Naive B cell (primary cell): ENCODE results near the gene CDH8. TPM values are rescaled to one million over a fixed set of nuclear protein-coding genes. Genes with fewer than 3 reads are reported as not detected.
"Not testable (repeated sequence)": the region's sequence is repeated elsewhere in the genome, so short reads cannot be mapped to it uniquely, and the experiment has no call there.

Experiments
- ATAC-seq, 2 donors: fragments of 150-1000 bp; cut with Tn5 transposase; 2 replicates each; pipeline ENCODE4 v1.10.0; 2021; ENCODE audit warnings: low read depth in 2 of 2, mild to moderate bottlenecking in 2 of 2, moderate library complexity in 2 of 2
- DNase-seq: peaks from one replicate; pipeline ENCODE4 v3.0.0; 2022
- H3K27ac Mint-ChIP-seq, 6 donors: one replicate each; pipeline ENCODE4 v1.8.0; 2020 to 2022; ENCODE audit warnings: mild to moderate bottlenecking in 6 of 6, mixed read lengths in 6 of 6, moderate library complexity in 5 of 6, inconsistent platforms in 2 of 6
- H3K27me3 Mint-ChIP-seq, 3 donors: one replicate each; pipeline ENCODE4 v1.8.0; 2021 to 2022; ENCODE audit warnings: mixed read lengths in 3 of 3, mild to moderate bottlenecking in 1 of 3
- H3K36me3 Mint-ChIP-seq, 2 donors: one replicate each; pipeline ENCODE4 v1.8.0; 2020 to 2022; ENCODE audit warnings: mixed read lengths in 2 of 2, inconsistent platforms in 1 of 2, mild to moderate bottlenecking in 1 of 2
- H3K4me1 Mint-ChIP-seq, 3 donors: one replicate each; pipeline ENCODE4 v1.8.0; 2020 to 2022; ENCODE audit warnings: mixed read lengths in 3 of 3, inconsistent platforms in 1 of 3, mild to moderate bottlenecking in 1 of 3, moderate library complexity in 1 of 3
- H3K4me3 Mint-ChIP-seq, 8 donors: one replicate each; pipeline ENCODE4 v1.8.0; 2020 to 2022; ENCODE audit warnings: mild to moderate bottlenecking in 8 of 8, mixed read lengths in 8 of 8, moderate library complexity in 8 of 8, inconsistent platforms in 2 of 8
- H3K9me3 Mint-ChIP-seq, 7 donors: one replicate each; pipeline ENCODE4 v1.8.0; 2020 to 2022; ENCODE audit warnings: mixed read lengths in 7 of 7, mild to moderate bottlenecking in 5 of 7, inconsistent platforms in 2 of 7, moderate library complexity in 1 of 7
- polyA plus RNA-seq, 6 donors: library from polyadenylated mRNA; unstranded; fragments of 300-500 nt; fragmentation: Illumina TruSeq; gene quantifications; one replicate each; pipeline ENCODE4 v1.2.3, GENCODE V29; 2021; ENCODE audit warnings: low read depth in 6 of 6

Gene CDH8
- polyA plus RNA-seq, 6 donors from 2014 or later: not detected

DNA sequence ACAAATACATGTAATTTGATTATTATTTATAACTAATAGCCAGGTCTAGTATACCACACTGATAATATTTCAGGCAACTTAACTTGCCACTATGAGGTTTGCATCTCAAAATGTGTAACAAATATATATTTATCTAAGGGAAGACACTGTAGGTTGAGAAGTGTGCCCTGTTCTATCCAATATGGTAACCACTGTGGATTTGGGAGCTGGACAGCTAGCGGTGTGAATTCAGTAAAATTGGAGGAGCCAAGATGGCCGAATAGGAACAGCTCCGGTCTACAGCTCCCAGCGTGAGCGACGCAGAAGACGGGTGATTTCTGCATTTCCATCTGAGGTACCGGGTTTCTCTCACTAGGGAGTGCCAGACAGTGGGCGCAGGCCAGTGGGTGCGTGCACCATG lies 235.0 kb downstream of the CDH8 start:
- H3K9me3 Mint-ChIP-seq, H3K36me3 Mint-ChIP-seq, H3K27ac Mint-ChIP-seq, ATAC-seq, H3K27me3 Mint-ChIP-seq, DNase-seq, H3K4me1 Mint-ChIP-seq: not testable (repeated sequence)
- peak overlapping the region in 1 of 8 donors; percentile 3 for H3K4me3 Mint-ChIP-seq

- no peak for DNase-seq
- no peak overlapping the region for H3K4me3 Mint-ChIP-seq
- H3K4me1 Mint-ChIP-seq: no peaks in the 10 kb centered on the region
- no peak for ATAC-seq
- H3K36me3 Mint-ChIP-seq: no peaks in the 10 kb centered on the region
- no peak overlapping the region for H3K27ac Mint-ChIP-seq
- H3K9me3 Mint-ChIP-seq: peaks cover 2 to 17% (median 5%) of the 10 kb centered on the region in 7 donors
- no peaks in the 10 kb centered on the region for H3K27me3 Mint-ChIP-seq
These were observed 237.5 kb downstream of the CDH8 start for GRCh38 chr16:61798741-61799140.

DNA sequence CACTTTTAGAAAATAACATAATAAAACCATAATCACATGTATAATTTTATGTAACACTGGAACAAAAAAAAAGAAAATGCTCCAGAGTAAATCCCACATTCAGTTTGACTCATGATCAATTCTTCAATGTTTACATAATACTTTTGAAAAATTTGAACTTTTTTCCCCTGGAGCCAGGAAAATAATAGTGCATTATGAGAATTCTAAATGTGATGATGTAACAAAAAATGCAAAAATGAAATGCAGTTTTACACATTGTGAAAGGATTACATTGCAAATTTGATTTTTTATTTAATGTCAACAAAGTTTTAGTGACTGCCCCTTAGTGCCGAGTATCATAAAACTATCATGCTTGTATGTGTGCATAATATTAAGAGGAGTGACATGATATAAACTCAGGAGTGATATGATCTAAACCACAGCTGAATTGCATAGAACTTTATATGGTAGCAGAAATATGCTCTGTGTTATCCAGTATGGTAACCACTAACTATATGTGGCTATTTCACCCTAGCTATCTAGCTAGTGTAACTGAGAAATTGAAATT lies 238.2 kb downstream of the CDH8 start:
- Mint-ChIP-seq H3K27me3 (no peaks in the 10 kb centered on the region), H3K27ac (no peak overlapping the region), H3K9me3 (peaks cover 2 to 13% (median 4%) of the 10 kb centered on the region in 7 donors), H3K36me3 (no peaks in the 10 kb centered on the region), H3K4me1 (no peaks in the 10 kb centered on the region), H3K4me3 (no peak overlapping the region)
- DNase-seq (no peak), ATAC-seq (no peak)

DNA sequence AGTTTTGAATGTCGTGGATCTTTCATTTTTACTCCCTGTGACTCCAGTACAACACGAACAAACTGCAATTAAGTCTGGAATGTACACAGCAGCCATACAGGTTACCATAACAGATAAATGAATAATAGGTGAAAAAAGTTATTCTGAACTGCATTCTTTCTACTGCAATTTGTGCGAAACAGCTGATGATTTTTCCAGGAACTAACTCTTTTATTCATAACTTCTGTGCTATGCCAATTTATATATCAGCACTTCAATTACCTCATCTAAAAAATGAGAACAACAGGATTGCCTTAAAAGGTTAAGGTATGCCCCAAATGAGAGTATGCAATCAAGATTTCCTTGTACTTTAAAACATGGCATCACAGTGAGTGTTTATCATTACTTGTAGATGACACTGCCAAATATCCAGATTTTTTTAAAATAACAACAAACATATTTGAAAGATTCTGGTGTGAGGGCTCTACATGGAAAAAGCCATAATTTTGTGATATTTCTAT lies 238.9 kb downstream of the CDH8 start:
- H3K27ac Mint-ChIP-seq: no peak overlapping the region
- peaks cover 2 to 15% (median 4%) of the 10 kb centered on the region in 7 donors for H3K9me3 Mint-ChIP-seq
- no peaks in the 10 kb centered on the region for H3K4me1 Mint-ChIP-seq
- no peak for DNase-seq
- H3K4me3 Mint-ChIP-seq: no peak overlapping the region
- H3K27me3 Mint-ChIP-seq: no peaks in the 10 kb centered on the region
- no peak for ATAC-seq
- no peaks in the 10 kb centered on the region for H3K36me3 Mint-ChIP-seq

GRCh38 chr16:61792194-61792909 lies 243.9 kb downstream of the CDH8 start:
- H3K4me1 Mint-ChIP-seq: no peaks in the 10 kb centered on the region

DNA sequence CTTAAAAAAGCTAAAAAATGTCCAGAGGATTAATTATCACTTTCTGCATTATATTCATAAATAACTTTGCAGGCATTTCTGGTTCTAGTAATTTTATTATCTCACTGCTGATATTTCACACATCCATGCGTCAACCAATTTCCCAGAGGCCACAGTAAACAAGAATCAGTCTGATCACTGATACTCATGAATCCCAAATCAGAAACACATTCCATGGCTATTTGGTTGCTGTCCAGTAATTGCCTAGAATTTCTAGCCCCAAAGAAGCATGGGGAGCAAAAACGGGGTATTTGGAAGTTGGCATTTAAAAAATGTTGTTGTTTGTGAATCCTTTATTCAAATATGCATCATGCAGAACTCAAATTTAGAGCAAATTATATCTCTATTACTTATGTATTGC lies 244.8 kb downstream of the CDH8 start:
- H3K27me3 Mint-ChIP-seq: no peaks in the 10 kb centered on the region
- no peaks in the 10 kb centered on the region for H3K4me1 Mint-ChIP-seq
- no peaks in the 10 kb centered on the region for H3K36me3 Mint-ChIP-seq
- no peak overlapping the region for H3K4me3 Mint-ChIP-seq
- DNase-seq (no peak), ATAC-seq (no peak)
- peaks cover 0 to 16% (median 3%) of the 10 kb centered on the region in 7 donors for H3K9me3 Mint-ChIP-seq
- H3K27ac Mint-ChIP-seq: no peak overlapping the region

More at GRCh38 chr16:61792194-61792909, 243.9 kb downstream of the CDH8 start:
- Mint-ChIP-seq H3K27me3 (no peaks in the 10 kb centered on the region), H3K36me3 (no peaks in the 10 kb centered on the region), H3K9me3 (peaks cover 0 to 16% (median 3%) of the 10 kb centered on the region in 7 donors), H3K4me3 (no peak overlapping the region), H3K27ac (no peak overlapping the region)
- ATAC-seq (no peak), DNase-seq (no peak)

DNA sequence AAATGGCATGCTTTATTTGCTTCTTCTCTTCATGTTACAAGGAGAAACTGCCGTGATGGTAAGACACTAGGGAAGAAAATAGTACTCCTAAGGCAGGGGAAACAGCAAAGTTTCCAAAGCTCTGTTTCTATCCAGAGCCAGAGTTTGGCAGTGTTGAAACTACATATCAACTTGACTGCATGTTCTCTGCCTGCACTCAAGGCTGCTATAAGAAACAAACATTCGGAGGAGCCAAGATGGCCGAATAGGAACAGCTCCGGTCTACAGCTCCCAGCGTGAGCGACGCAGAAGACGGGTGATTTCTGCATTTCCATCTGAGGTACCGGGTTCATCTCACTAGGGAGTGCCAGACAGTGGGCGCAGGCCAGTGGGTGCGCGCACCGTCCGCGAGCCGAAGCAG lies 254.4 kb downstream of the CDH8 start:
- DNase-seq, H3K36me3 Mint-ChIP-seq, H3K4me1 Mint-ChIP-seq, H3K27me3 Mint-ChIP-seq, H3K4me3 Mint-ChIP-seq, H3K9me3 Mint-ChIP-seq, ATAC-seq, H3K27ac Mint-ChIP-seq: not testable (repeated sequence)

- no peaks in the 10 kb centered on the region for H3K4me1 Mint-ChIP-seq
- no peak overlapping the region for H3K4me3 Mint-ChIP-seq
- no peak for DNase-seq
- no peak for ATAC-seq
- H3K9me3 Mint-ChIP-seq: peaks cover 0 to 5% (median 2%) of the 10 kb centered on the region in 7 donors
- no peaks in the 10 kb centered on the region for H3K36me3 Mint-ChIP-seq
- H3K27me3 Mint-ChIP-seq: no peaks in the 10 kb centered on the region
- no peak overlapping the region for H3K27ac Mint-ChIP-seq
These were observed 256.1 kb downstream of the CDH8 start for GRCh38 chr16:61780161-61780560.

DNA sequence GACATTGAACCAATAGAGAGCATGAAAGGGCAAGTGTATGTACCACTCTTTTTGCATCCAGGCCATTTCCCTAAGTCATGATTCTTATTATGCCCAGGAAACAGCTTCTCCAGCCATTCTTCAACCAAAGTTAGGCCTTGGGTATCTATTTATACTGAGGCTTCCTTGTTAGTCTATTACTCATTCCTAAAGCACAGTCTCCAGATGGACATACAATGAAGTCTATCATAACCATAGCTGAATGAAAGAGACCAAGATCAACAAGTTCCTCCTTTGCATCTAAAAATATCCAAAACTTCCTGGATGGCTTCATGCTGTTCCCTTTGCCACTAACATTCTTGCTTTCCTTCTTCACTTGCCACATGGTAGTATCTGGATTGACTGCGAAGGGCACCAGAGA lies 265.9 kb downstream of the CDH8 start:
- H3K4me3 Mint-ChIP-seq: no peak overlapping the region
- peaks cover 0 to 5% (median 4%) of the 10 kb centered on the region in 7 donors for H3K9me3 Mint-ChIP-seq
- no peak for ATAC-seq
- no peaks in the 10 kb centered on the region for H3K4me1 Mint-ChIP-seq
- H3K27me3 Mint-ChIP-seq: no peaks in the 10 kb centered on the region
- no peak overlapping the region for H3K27ac Mint-ChIP-seq
- DNase-seq: no peak
- H3K36me3 Mint-ChIP-seq: no peaks in the 10 kb centered on the region

GRCh38 chr16:61763991-61764390 lies 272.2 kb downstream of the CDH8 start:
- no peaks in the 10 kb centered on the region for H3K27me3 Mint-ChIP-seq
- no peaks in the 10 kb centered on the region for H3K36me3 Mint-ChIP-seq
- H3K4me1 Mint-ChIP-seq: no peaks in the 10 kb centered on the region
- no peak for DNase-seq
- peak overlapping the region in 1 of 6 donors; percentile 15 for H3K27ac Mint-ChIP-seq
- peaks cover 0 to 11% (median 5%) of the 10 kb centered on the region in 7 donors for H3K9me3 Mint-ChIP-seq
- ATAC-seq: no peak
- no peak overlapping the region for H3K4me3 Mint-ChIP-seq

GRCh38 chr16:61763013-61763412 lies 273.2 kb downstream of the CDH8 start:
- Mint-ChIP-seq H3K9me3 (peaks cover 1 to 11% (median 5%) of the 10 kb centered on the region in 7 donors), H3K27me3 (no peaks in the 10 kb centered on the region), H3K4me1 (no peaks in the 10 kb centered on the region), H3K4me3 (no peak overlapping the region), H3K27ac (no peak overlapping the region), H3K36me3 (no peaks in the 10 kb centered on the region)
- DNase-seq (no peak), ATAC-seq (no peak)

GRCh38 chr16:61730997-61731396 lies 305.2 kb downstream of the CDH8 start:
- peaks cover 1 to 27% (median 8%) of the 10 kb centered on the region in 7 donors for H3K9me3 Mint-ChIP-seq
- no peak overlapping the region for H3K27ac Mint-ChIP-seq
- no peaks in the 10 kb centered on the region for H3K4me1 Mint-ChIP-seq
- H3K27me3 Mint-ChIP-seq: no peaks in the 10 kb centered on the region
- no peak for DNase-seq
- ATAC-seq: no peak
- no peaks in the 10 kb centered on the region for H3K36me3 Mint-ChIP-seq
- no peak overlapping the region for H3K4me3 Mint-ChIP-seq

- H3K27me3 Mint-ChIP-seq: no peaks in the 10 kb centered on the region
- peaks cover 0 to 11% (median 2%) of the 10 kb centered on the region in 7 donors for H3K9me3 Mint-ChIP-seq
- no peak overlapping the region for H3K4me3 Mint-ChIP-seq
- DNase-seq: no peak
- H3K4me1 Mint-ChIP-seq: no peaks in the 10 kb centered on the region
- H3K27ac Mint-ChIP-seq: no peak overlapping the region
- no peaks in the 10 kb centered on the region for H3K36me3 Mint-ChIP-seq
- ATAC-seq: no peak
These were observed 309.5 kb downstream of the CDH8 start for GRCh38 chr16:61726701-61727100.

DNA sequence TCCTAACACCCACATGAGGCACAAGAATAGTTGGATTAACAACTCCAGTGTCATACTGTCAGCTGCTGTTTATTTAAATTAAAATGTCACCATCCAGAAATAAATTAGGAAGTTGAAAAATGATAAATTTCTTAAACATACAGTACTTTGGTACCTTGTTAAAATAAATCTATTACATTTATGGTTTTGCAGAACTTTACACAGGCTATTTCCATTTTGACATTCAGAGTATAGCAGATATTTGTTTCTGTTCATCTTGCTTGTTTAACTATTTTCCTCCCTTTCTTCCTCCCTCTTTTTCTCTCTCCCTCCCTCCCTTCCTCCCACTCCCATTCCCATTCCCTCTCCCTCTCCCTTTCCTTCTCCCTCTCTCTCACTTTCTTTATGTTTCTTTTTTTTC lies 310.1 kb downstream of the CDH8 start:
- H3K27ac Mint-ChIP-seq: no peak overlapping the region
- no peak for DNase-seq
- H3K4me1 Mint-ChIP-seq: no peaks in the 10 kb centered on the region
- H3K36me3 Mint-ChIP-seq: no peaks in the 10 kb centered on the region
- no peak overlapping the region for H3K4me3 Mint-ChIP-seq
- H3K27me3 Mint-ChIP-seq: no peaks in the 10 kb centered on the region
- peaks cover 0 to 9% (median 2%) of the 10 kb centered on the region in 7 donors for H3K9me3 Mint-ChIP-seq
- no peak for ATAC-seq
